Esophagus muscularis mucosa (tissue), 4 donors: Measurements from ENCODE around the gene NT5C. TPM values are rescaled to one million over a fixed set of nuclear protein-coding genes. Genes with fewer than 3 reads are reported as not detected.

Experiments
- DNase-seq: peaks from one replicate; pipeline ENCODE4 v3.0.0-alpha.2; 2017; ENCODE audit errors: extremely low spot score
- H3K27ac ChIP-seq, 4 donors: fragments of 200-600 bp; sonication (generic); replicated peaks in 1 of 4; 1 replicate in 3 of 4; 2 replicates in 1 of 4; pipeline ENCODE4 v1.5.1; 2016 to 2019; ENCODE audit warnings: mild to moderate bottlenecking in 1 of 4
- H3K27me3 ChIP-seq, 4 donors: fragments of 200-600 bp; sonication (generic); one replicate each; pipeline versions ENCODE4 v1.5.1 to v1.6.0; 2016 to 2019
- H3K36me3 ChIP-seq, 4 donors: fragments of 200-600 bp; sonication (generic); one replicate each; pipeline ENCODE4 v1.5.1; 2016 to 2019
- H3K4me1 ChIP-seq, 4 donors: fragments of 200-600 bp; sonication (generic); one replicate each; pipeline ENCODE4 v1.5.1; 2016 to 2019
- H3K4me3 ChIP-seq, 4 donors: fragments of 200-600 bp; sonication (generic); 1 replicate in 2 of 4; 2 replicates in 2 of 4; pipeline ENCODE4 v1.5.1; 2016 to 2019; ENCODE audit warnings: mild to moderate bottlenecking in 4 of 4, moderate library complexity in 1 of 4
- H3K9me3 ChIP-seq, 4 donors: fragments of 200-600 bp; sonication (generic); 1 replicate in 3 of 4; 2 replicates in 1 of 4; pipeline ENCODE4 v1.5.1; 2016 to 2019
- EP300 ChIP-seq: sonication (generic); formaldehyde crosslinking; IDR thresholded peaks from one replicate; pipeline ENCODE4 v1.6.1; 2017; ENCODE audit warnings: antibody characterized with exemption
- POLR2A ChIP-seq: fragments of 450-650 bp; IDR thresholded peaks from one replicate; pipeline ENCODE4 v1.6.1; 2017; ENCODE audit warnings: antibody characterized with exemption, moderate library complexity, mild to moderate bottlenecking, low read depth
- POLR2AphosphoS5 ChIP-seq, 2 donors: sonication (generic); formaldehyde crosslinking; IDR thresholded peaks; one replicate each; pipeline ENCODE4 v1.6.1; 2017; ENCODE audit warnings: antibody characterized with exemption in 2 of 2
- WGBS: methylation state at CpG from one replicate; pipeline ENCODE4 v1.1.5; 2018; 5-methylcytosine and 5-hydroxymethylcytosine counted together
- intact Hi-C: fragments of 100-400 bp; cut with DNase I; formaldehyde crosslinking; loops from one replicate; pipeline ENCODE4 v1.15.1; 2023
- total RNA-seq, 4 donors: library from RNA; depleted of rRNA; stranded (reverse); fragments of >200 nt; gene quantifications; one replicate each; pipeline versions ENCODE4 v1.1.0 to v1.2.1, GENCODE V29; 2016
- TF ChIP-seq, protein P1 (sequence below), 3 experiments: fragments of 200-600 bp in 2 of 3; fragments of 450-650 bp in 1 of 3; sonication (generic) in 2 of 3; IDR thresholded peaks; one replicate each; pipeline ENCODE4 v1.5.1; 2017 to 2019; ENCODE audit warnings: antibody characterized with exemption in 3 of 3, mild to moderate bottlenecking in 2 of 3, moderate library complexity in 1 of 3

NT5C gene
- total RNA-seq, 4 donors from 2014 or later = 70.6 to 98.7 (median 75.1) TPM

DNA sequence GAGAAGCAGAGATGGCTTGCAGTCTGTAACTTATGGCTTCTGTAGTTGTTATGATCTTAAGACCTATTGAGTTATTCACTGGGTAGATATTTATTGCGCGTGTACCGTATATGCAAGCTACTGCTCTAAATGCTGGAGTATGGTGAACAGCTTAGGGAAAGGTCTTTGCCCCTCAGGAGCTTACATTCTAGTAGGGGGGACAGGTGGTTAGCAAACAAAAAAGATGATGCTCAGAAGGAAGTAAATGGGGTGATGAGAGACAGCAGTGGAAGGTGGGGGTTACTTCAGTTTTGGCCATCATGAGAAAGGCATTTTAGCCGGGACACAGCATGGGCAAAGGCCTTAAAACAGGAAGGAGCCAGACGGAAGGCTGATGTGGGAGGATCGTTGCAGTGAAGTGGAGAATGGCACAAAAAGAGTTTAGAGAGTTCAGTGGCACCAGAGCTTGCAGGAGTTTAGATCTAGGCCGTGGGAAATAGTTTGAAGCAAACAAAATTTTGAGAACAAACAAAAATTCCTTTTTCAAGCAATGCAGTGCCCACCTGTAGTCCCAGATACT, 19.7 kb downstream of the NT5C start:
- 79% methylated on average over 7 of the region's 7 CpGs for WGBS
- TF ChIP-seq EP300 = no peak
- no peak for TF ChIP-seq POLR2A
- TF ChIP-seq, protein P1, sequence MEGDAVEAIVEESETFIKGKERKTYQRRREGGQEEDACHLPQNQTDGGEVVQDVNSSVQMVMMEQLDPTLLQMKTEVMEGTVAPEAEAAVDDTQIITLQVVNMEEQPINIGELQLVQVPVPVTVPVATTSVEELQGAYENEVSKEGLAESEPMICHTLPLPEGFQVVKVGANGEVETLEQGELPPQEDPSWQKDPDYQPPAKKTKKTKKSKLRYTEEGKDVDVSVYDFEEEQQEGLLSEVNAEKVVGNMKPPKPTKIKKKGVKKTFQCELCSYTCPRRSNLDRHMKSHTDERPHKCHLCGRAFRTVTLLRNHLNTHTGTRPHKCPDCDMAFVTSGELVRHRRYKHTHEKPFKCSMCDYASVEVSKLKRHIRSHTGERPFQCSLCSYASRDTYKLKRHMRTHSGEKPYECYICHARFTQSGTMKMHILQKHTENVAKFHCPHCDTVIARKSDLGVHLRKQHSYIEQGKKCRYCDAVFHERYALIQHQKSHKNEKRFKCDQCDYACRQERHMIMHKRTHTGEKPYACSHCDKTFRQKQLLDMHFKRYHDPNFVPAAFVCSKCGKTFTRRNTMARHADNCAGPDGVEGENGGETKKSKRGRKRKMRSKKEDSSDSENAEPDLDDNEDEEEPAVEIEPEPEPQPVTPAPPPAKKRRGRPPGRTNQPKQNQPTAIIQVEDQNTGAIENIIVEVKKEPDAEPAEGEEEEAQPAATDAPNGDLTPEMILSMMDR (IDR thresholded peaks at IDR 0.05) = no peak
- no peak for TF ChIP-seq POLR2AphosphoS5 (IDR thresholded peaks at IDR 0.05)
- H3K27ac ChIP-seq = no peak overlapping the region
- H3K9me3 ChIP-seq = no peaks in the 10 kb centered on the region
- H3K27me3 ChIP-seq = no peaks in the 10 kb centered on the region
- H3K4me3 ChIP-seq = no peak overlapping the region
- peaks cover 32 to 62% (median 50%) of the 10 kb centered on the region in 4 donors for H3K4me1 ChIP-seq
- no peak for DNase-seq
- peaks cover 0 to 6% (median 4%) of the 10 kb centered on the region in 4 donors for H3K36me3 ChIP-seq
- intact Hi-C loops = no loop called here

DNA sequence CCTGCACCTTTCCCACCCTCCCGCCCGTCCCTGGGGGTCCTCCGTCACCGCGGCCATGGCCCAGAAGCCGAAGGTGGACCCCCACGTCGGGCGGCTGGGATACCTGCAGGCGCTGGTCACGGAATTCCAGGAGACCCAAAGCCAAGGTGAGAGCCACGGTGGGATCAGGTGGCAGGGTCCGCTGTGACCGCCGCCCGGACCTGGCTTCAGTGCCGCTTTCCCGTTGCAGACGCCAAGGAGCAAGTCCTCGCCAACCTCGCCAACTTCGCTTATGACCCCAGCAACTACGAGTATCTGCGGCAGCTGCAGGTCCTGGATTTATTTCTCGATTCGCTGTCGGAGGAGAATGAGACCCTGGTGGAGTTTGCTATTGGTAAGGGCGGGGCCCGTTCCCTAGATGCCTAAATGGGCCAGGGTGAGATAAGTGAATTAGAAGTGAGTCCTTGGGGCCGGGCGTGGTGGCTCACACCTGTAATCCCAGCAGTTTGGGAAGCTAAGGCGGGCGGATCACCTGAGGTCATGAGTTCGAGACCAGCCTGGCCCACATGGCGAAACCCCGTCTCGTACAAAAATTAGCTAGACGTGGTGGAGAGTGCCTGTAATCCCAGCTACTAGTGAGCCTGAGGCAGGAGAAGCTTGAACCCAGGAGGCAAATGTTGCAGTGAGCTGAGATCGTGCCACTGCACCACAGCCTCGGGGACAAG, 21.2 kb downstream of the NT5C start:
- 38% methylated on average over 23 of the region's 40 CpGs for WGBS
- no peaks in the 10 kb centered on the region for H3K36me3 ChIP-seq
- no peak for DNase-seq
- peak overlapping the region; percentile 74 to 93 (median 83) for H3K4me3 ChIP-seq
- H3K27me3 ChIP-seq = no peaks in the 10 kb centered on the region
- no peaks in the 10 kb centered on the region for H3K9me3 ChIP-seq
- H3K4me1 ChIP-seq = peaks cover 32 to 55% (median 44%) of the 10 kb centered on the region in 4 donors
- intact Hi-C loops = no loop called here
- TF ChIP-seq POLR2A = no peak
- TF ChIP-seq EP300 = no peak
- TF ChIP-seq, protein P1 (IDR thresholded peaks at IDR 0.05) = no peak
- no peak for TF ChIP-seq POLR2AphosphoS5 (IDR thresholded peaks at IDR 0.05)
- peak overlapping the region; percentile 67 to 81 (median 74) for H3K27ac ChIP-seq

DNA sequence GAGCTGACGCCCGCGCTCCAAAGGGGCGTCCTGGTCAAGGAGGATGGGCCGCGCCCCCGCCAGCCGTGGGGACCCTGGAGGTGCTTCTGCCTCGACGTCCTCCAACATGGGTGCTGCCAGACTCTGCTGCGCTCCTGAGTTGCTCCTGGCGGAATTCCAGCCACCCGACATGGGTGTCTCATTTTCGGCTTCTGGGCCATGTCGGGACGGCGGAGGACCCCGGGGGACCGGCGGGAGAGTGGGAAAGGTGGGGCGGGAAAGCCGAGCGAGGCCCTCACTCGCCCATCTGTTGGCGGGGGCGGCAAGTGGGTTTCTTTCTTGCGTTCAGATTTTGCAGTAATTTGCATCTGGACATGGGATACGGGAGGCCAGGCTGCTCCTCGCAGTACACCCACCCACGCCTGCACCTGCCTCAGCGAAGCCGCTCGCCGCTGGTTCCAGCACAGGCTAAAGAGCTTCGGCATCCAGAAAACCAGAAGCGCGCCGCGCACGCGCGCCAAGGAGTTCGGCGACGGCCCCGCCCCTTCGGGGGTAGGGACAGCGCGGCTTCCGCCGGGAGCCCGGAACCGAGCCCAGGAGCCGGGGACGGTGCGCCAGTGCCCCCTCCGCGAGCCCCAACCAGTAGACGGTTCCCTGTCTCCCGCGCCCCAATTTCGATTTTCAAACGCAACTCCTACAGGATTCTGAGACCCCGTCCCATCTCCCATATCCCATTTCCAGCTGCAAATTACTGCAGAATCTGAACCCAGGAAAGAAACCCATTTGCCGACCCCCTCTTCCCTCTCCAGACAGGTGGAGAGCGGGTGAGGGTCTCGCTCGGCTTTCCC, 21.9 kb downstream of the NT5C start, which contains the start of gene ARMC7:
ARMC7 (plus strand) TSS at position 563 of the 827 bp plus-strand sequence. CDS start 320 bp downstream, outside the sequence.
- 0% methylated on average over 41 of the region's 68 CpGs for WGBS
- no peaks in the 10 kb centered on the region for H3K27me3 ChIP-seq
- no peaks in the 10 kb centered on the region for H3K36me3 ChIP-seq
- H3K4me1 ChIP-seq = peaks cover 27 to 47% (median 36%) of the 10 kb centered on the region in 4 donors
- intact Hi-C loops = loop anchor here (10.0 kb wide), 1 partner anchor 135 kb away; the partner anchor contains the start of gene HID1
- TF ChIP-seq EP300 = no peak
- TF ChIP-seq POLR2AphosphoS5 (IDR thresholded peaks at IDR 0.05) = peak; percentile 86
- peak; percentile 66 for TF ChIP-seq POLR2A
- TF ChIP-seq, protein P1 (IDR thresholded peaks at IDR 0.05) = peak in 1 of 3 experiments; percentile 30
- no peaks in the 10 kb centered on the region for H3K9me3 ChIP-seq
- peak; percentile 95 for DNase-seq
- H3K27ac ChIP-seq = peak within 1 kb of the TSS; percentile 67 to 81 (median 74)
- peak within 1 kb of the TSS; percentile 74 to 93 (median 83) for H3K4me3 ChIP-seq

DNA sequence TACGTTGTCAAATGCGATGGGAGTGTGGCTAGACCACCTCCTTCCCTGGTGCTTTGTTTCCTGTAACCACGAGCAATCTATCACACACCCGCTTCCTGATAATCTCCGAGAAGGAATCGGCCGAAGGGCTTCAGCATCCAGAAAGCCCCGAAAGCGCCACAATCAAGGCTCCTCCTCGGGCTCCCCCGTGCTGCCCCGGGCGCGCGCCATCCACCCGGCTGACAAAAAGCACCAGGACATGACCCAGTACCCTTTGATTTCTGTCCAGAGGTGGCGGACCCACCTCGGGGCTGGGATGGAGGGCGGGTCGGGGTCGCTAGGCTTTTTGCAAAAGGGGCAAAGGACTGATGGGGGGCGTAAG, 22.5 kb downstream of the NT5C start:
- intact Hi-C loops = loop anchor here (10.0 kb wide), 1 partner anchor 134 kb away; the partner anchor contains the start of gene HID1

More for the DNA sequence above, 22.5 kb downstream of the NT5C start:
- 13% methylated on average over 21 of the region's 22 CpGs for WGBS
- no peaks in the 10 kb centered on the region for H3K27me3 ChIP-seq
- no peaks in the 10 kb centered on the region for H3K9me3 ChIP-seq
- DNase-seq = no peak
- H3K4me3 ChIP-seq = peak overlapping the region; percentile 74 to 93 (median 83)
- peaks cover 23 to 42% (median 31%) of the 10 kb centered on the region in 4 donors for H3K4me1 ChIP-seq
- no peaks in the 10 kb centered on the region for H3K36me3 ChIP-seq
- TF ChIP-seq EP300 (no peak), POLR2A (no peak), POLR2AphosphoS5 (IDR thresholded peaks at IDR 0.05) (no peak)
- TF ChIP-seq, protein P1 (IDR thresholded peaks at IDR 0.05) = no peak
- H3K27ac ChIP-seq = peak overlapping the region in 1 of 4 donors; percentile 76
